HEK293T (cell line): Measurements from ENCODE around the gene YBEY.

Experiments used
- ARNT ChIP-seq: fragments of 450-650 bp; IDR thresholded peaks from 2 replicates; pipeline ENCODE4 v1.6.1; 2017; ENCODE audit warnings: mild to moderate bottlenecking
- BHLHE40 ChIP-seq: fragments of 450-650 bp; IDR thresholded peaks from 2 replicates; pipeline ENCODE4 v1.6.1; 2016; ENCODE audit warnings: mild to moderate bottlenecking, moderate library complexity, borderline replicate concordance
- CTBP1 ChIP-seq: fragments of 450-650 bp; IDR thresholded peaks from 2 replicates; pipeline ENCODE4 v1.6.1; 2016; ENCODE audit warnings: borderline replicate concordance
- FOXA1 ChIP-seq: fragments of 450-650 bp; IDR thresholded peaks from 2 replicates; pipeline ENCODE4 v1.6.1; 2016; ENCODE audit warnings: mild to moderate bottlenecking
- FOXK2 ChIP-seq: fragments of 450-650 bp; IDR thresholded peaks from 2 replicates; pipeline ENCODE4 v1.6.1; 2016; ENCODE audit warnings: mild to moderate bottlenecking
- FOXM1 ChIP-seq: fragments of 450-650 bp; IDR thresholded peaks from 2 replicates; pipeline ENCODE4 v1.6.1; 2017; ENCODE audit warnings: mild to moderate bottlenecking, borderline replicate concordance
- LEF1 ChIP-seq: fragments of 450-650 bp; IDR thresholded peaks from 2 replicates; pipeline ENCODE4 v1.6.1; 2017; ENCODE audit warnings: mild to moderate bottlenecking, borderline replicate concordance
- NFRKB ChIP-seq: fragments of 450-650 bp; IDR thresholded peaks from 2 replicates; pipeline ENCODE4 v1.6.1; 2016; ENCODE audit warnings: mild to moderate bottlenecking, moderate library complexity
- SP1 ChIP-seq: fragments of 450-650 bp; IDR thresholded peaks from 2 replicates; pipeline ENCODE4 v1.6.1; 2017
- SUZ12 ChIP-seq: fragments of 450-650 bp; IDR thresholded peaks from 2 replicates; pipeline ENCODE4 v1.6.1; 2016; ENCODE audit warnings: mild to moderate bottlenecking
- TARDBP ChIP-seq: fragments of 450-650 bp; IDR thresholded peaks from 2 replicates; pipeline ENCODE4 v1.6.1; 2016

GRCh38 chr21:46239817-46240325 is 46.3 kb upstream of the YBEY start:
- TF ChIP-seq SP1 (no peak), SUZ12 (no peak), LEF1 (no peak), ARNT (no peak), FOXK2 (no peak), NFRKB (no peak), TARDBP (no peak), CTBP1 (no peak), BHLHE40 (no peak), FOXA1 (no peak), FOXM1 (no peak)
